Mucosa of rectum (tissue), 2 donors: ENCODE data around the gene ZNF148.

Experiments used
- H3K27ac ChIP-seq, 2 donors: one replicate each; pipeline ENCODE4 v1.7.0; 2013; ENCODE audit warnings: inconsistent platforms in 2 of 2, low read depth in 2 of 2, low read length in 2 of 2
- H3K27me3 ChIP-seq, 2 donors: one replicate each; pipeline ENCODE4 v1.7.0; 2013; ENCODE audit warnings: low read length in 2 of 2; ENCODE audit not compliant: control insufficient read depth in 2 of 2, insufficient read depth in 2 of 2
- H3K36me3 ChIP-seq, 2 donors: one replicate each; pipeline ENCODE4 v1.7.0; 2013; ENCODE audit warnings: low read length in 2 of 2; ENCODE audit not compliant: control insufficient read depth in 2 of 2, insufficient read depth in 2 of 2
- H3K4me1 ChIP-seq, 2 donors: one replicate each; pipeline ENCODE4 v1.7.0; 2013; ENCODE audit warnings: low read length in 2 of 2, mild to moderate bottlenecking in 1 of 2; ENCODE audit not compliant: control insufficient read depth in 2 of 2, insufficient read depth in 2 of 2
- H3K4me3 ChIP-seq, 2 donors: one replicate each; pipeline ENCODE4 v1.7.0; 2013; ENCODE audit warnings: low read length in 2 of 2
- H3K9ac ChIP-seq, 2 donors: one replicate each; pipeline ENCODE4 v1.7.0; 2013; ENCODE audit warnings: low read length in 2 of 2, low read depth in 1 of 2, mild to moderate bottlenecking in 1 of 2
- H3K9me3 ChIP-seq, 2 donors: one replicate each; pipeline ENCODE4 v1.7.0; 2013; ENCODE audit warnings: low read length in 2 of 2; ENCODE audit not compliant: control insufficient read depth in 2 of 2
- donor health status: healthy.
- donor health status: Normal muscosa, but diverticular disease.

The ZNF148 gene

DNA sequence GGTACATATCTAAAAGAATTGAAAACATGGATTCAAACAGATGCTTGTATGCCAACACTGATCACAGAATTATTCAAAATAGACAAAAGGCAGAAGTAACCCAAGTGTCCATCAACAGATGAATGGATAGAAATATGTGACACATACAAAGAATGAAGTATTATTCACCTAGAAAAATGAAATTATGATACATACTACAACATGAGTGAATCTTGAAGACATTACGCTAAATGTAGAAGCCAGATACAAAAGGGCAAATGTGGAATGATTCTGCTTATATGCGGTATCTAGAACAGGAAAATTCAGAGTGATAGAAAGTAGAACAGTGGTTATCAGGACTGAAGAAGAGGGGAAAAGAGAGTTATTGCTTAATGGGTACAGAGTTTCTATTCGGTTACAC is 136.4 kb downstream of the ZNF148 start:
- Histone ChIP-seq H3K4me1 (no peaks in the 10 kb centered on the region), H3K27me3 (no peaks in the 10 kb centered on the region), H3K27ac (no peak overlapping the region), H3K9ac (no peak overlapping the region), H3K9me3 (no peaks in the 10 kb centered on the region), H3K36me3 (peaks cover 0 to 1% of the 10 kb centered on the region in 2 donors), H3K4me3 (no peak overlapping the region)

DNA sequence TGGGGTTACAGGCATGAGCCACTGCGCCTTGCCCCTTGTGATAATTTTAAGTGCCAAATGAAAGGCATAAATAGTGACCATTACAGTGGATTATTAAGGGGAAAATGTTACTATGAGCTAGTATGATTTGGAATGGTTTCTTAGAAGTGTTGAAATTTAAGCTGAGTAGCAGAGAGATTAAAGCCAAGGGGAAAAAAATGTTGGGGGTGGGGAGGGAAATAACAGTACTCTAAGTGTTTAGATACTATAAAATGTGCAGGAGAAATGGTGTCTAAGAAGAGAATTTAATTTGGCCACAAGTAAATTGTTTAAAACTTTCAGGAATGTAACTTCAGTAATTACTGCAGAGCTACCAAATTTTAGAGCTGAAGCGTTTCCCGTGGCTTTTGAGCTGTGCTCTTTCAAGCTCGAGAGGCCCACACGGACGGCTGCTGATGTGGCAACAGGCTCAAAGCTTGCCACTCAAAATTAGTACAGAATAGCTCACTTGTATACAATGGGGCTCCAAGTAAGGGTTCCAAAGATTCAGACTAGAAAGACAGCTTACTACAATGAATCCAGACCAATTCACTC is 138.7 kb downstream of the ZNF148 start:
- Histone ChIP-seq H3K9ac (no peak overlapping the region), H3K4me1 (no peaks in the 10 kb centered on the region), H3K4me3 (no peak overlapping the region), H3K36me3 (peaks cover 16 to 18% of the 10 kb centered on the region in 2 donors), H3K27me3 (no peaks in the 10 kb centered on the region), H3K9me3 (no peaks in the 10 kb centered on the region), H3K27ac (no peak overlapping the region)

DNA sequence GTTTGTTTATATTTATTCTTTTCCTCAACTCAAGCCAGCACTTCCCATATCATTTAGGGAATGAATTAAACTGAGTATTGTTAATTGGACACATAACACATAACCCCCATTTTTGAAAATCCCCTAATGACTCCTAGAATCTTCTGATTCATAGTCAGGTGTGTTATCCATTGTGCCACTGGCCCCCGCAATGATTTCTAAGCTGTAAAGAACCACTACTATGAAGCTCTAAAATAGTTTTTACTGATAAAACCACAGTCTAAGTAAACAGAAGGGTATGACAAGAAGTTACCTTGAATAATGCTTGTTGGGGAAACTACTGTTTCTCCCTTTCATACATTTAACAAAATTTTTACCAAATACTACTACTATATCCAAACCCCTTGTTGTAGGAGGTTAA is 140.3 kb downstream of the ZNF148 start:
- H3K36me3 ChIP-seq = peaks cover 16 to 18% of the 10 kb centered on the region in 2 donors
- no peak overlapping the region for H3K4me3 ChIP-seq
- H3K4me1 ChIP-seq = no peaks in the 10 kb centered on the region
- H3K9ac ChIP-seq = no peak overlapping the region
- no peaks in the 10 kb centered on the region for H3K27me3 ChIP-seq
- H3K27ac ChIP-seq = no peak overlapping the region
- no peaks in the 10 kb centered on the region for H3K9me3 ChIP-seq

DNA sequence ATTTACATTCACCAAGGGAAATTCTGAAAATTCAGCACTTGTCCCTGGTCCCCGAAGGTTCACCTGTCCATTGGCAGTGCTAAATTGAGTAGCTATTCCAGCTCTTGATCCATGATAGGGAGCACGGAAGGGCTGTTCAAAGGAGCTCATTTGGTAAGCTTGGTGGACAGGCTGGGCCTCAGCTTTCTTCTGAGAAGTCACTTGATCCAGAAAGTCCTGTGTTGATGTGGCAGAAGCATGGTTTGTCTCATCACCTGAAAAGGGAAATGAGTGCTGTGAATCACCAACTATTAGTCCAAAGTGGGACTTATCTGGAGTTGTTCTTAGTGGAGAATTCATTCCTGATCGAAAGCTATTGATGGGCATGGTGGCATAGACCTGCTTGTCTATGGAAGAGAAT is 142.7 kb downstream of the ZNF148 start:
- no peaks in the 10 kb centered on the region for H3K9me3 ChIP-seq

DNA sequence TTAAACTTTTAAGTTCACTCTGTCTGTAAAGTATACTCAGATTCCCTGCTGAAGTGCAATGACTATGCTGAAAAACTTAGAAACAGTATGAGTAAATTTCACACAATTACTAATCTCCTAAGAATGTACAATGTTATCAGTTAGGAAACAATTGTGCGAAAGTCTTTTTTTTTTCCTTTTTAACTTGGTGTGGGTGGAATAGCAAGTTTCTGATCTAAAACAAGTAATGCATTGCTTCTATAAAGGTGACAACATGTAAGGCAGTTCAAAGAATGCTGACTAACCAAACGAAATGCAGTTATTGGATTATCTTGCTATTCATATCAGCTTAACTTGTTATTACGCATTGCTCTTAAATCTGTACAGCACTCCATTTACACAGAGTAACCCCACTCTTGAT is 143.2 kb downstream of the ZNF148 start:
- H3K9me3 ChIP-seq = no peaks in the 10 kb centered on the region
- H3K4me1 ChIP-seq = no peaks in the 10 kb centered on the region
- no peak overlapping the region for H3K4me3 ChIP-seq
- H3K27ac ChIP-seq = no peak overlapping the region
- H3K9ac ChIP-seq = no peak overlapping the region
- H3K36me3 ChIP-seq = peaks cover 18 to 20% of the 10 kb centered on the region in 2 donors
- no peaks in the 10 kb centered on the region for H3K27me3 ChIP-seq

More for the DNA sequence above, 142.7 kb downstream of the ZNF148 start:
- Histone ChIP-seq H3K4me1 (no peaks in the 10 kb centered on the region), H3K36me3 (peaks cover 18 to 20% of the 10 kb centered on the region in 2 donors), H3K27me3 (no peaks in the 10 kb centered on the region), H3K4me3 (no peak overlapping the region), H3K27ac (no peak overlapping the region), H3K9ac (no peak overlapping the region)

DNA sequence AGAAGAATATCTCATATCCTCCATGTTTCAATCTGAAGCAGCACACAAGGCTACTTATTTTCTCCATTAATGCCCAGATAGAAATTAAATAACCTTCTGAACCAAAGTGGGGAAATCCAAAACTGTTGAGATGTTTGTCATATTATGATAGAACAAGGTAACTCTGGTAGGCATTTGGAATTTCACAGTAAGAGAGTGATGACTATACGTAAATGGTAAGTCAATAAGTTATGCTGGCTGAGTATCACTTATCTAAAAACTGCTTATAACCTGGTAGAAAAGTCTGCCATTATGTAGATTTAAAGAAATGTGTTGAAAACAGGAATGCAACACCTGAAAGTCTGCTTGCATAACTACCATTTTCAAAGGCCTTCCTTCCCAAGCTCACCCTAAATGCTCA is 145.4 kb downstream of the ZNF148 start:
- Histone ChIP-seq H3K4me1 (no peaks in the 10 kb centered on the region), H3K9me3 (no peaks in the 10 kb centered on the region), H3K36me3 (peaks cover 18 to 20% of the 10 kb centered on the region in 2 donors), H3K27me3 (no peaks in the 10 kb centered on the region), H3K9ac (no peak overlapping the region), H3K27ac (no peak overlapping the region), H3K4me3 (no peak overlapping the region)

DNA sequence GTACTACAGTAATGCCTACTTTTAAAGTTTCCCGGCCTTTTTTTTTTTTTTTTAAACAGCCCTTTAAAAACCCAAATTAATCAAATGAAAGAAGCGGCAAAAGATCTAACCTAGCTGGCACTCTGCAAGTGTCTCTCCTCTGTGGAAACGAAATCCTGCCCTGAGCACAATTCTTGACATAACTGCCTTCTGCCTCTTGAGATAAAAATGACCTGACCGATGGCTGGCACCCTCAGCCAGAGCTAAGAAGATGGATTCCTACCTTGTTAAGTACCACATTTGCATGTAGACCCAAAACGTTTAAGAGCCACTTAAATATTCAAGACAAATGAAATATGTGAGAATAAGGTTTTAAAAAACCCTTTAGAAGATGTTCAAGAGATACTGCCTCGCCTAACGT is 146.0 kb downstream of the ZNF148 start:
- no peaks in the 10 kb centered on the region for H3K9me3 ChIP-seq
- H3K36me3 ChIP-seq = peaks cover 18 to 20% of the 10 kb centered on the region in 2 donors
- no peak overlapping the region for H3K4me3 ChIP-seq
- no peaks in the 10 kb centered on the region for H3K27me3 ChIP-seq
- no peaks in the 10 kb centered on the region for H3K4me1 ChIP-seq
- H3K27ac ChIP-seq = no peak overlapping the region
- no peak overlapping the region for H3K9ac ChIP-seq

DNA sequence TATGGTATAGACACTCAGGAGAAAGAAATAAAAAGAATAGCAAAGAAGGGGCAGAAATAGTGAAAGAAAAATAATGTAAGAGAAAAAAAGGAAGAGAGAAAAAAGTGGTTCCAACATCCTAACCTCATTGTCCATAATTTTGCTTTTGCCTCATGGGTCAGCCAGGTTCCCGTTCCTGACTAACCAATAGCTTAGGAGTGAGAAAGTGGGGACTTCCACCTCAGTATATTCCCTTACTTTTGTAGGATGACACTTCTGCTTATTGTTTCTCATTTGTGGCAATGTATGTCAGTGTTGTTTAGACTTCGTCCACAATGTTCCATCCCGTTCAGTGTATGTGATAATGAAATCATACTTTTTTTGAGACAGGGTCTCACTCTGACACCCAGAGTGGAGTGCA is 153.3 kb downstream of the ZNF148 start:
- Histone ChIP-seq H3K4me1 (peaks cover 0 to 3% of the 10 kb centered on the region in 2 donors), H3K9me3 (no peaks in the 10 kb centered on the region), H3K4me3 (no peak overlapping the region), H3K9ac (no peak overlapping the region), H3K27ac (no peak overlapping the region), H3K36me3 (no peaks in the 10 kb centered on the region), H3K27me3 (no peaks in the 10 kb centered on the region)

DNA sequence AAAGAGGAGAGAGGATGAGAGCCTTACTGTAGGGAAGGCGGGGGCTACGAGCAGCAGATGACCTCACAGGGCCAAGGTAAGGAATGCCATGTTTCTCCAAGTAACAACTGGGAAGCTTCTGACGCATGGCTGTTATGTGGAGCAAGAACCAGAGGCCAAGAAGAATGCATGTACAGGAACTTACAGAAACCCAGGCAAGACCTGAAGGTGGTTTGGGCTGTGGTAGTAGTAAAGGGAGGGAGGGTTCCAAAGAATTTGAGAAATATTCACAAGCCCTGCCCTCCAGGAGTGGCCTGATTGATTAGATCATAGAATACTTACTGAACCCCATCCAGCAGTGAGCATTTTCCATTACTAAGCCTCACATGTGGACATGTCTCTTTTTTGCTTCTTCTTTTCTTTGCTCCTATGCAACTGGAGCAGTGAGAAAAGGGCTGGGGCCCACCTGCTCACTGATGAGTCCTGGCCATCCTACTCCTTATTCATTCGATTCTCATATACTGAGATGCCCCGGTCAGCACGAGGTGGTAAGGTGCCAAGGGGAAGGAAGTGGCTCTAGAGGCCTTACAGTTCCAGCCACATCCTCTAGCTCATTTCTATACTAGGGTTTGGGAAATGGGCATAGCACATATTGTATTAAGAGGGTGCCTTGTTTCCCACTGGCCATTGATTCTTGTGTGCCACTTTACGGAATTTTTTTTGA is 154.2 kb downstream of the ZNF148 start:
- H3K27ac ChIP-seq = no peak overlapping the region
- H3K36me3 ChIP-seq = no peaks in the 10 kb centered on the region

DNA sequence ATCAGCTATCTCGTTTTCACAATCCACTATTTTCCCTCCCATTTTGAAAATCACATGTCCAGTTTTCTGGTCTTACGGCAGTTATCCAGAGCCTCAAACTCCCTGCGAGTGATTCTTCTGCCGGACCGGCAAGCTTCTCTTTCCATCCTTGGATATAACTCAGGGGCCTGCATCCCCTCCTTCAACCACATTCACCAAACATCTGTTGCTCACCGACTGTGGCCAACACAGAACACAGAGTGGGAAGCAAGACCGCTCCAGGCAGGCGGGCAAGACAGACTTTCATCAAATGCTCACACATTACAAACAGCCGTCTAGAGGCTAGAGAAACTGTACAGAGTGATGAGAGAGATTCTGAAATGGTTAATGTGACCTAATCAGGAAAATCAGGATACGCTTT is 154.9 kb downstream of the ZNF148 start:
- no peak overlapping the region for H3K9ac ChIP-seq
- H3K36me3 ChIP-seq = no peaks in the 10 kb centered on the region
- H3K4me1 ChIP-seq = peaks cover 0 to 3% of the 10 kb centered on the region in 2 donors
- H3K27me3 ChIP-seq = no peaks in the 10 kb centered on the region
- no peak overlapping the region for H3K27ac ChIP-seq
- no peaks in the 10 kb centered on the region for H3K9me3 ChIP-seq
- H3K4me3 ChIP-seq = no peak overlapping the region

More for the DNA sequence above, 154.2 kb downstream of the ZNF148 start:
- H3K27me3 ChIP-seq = no peaks in the 10 kb centered on the region
- peaks cover 0 to 3% of the 10 kb centered on the region in 2 donors for H3K4me1 ChIP-seq
- no peak overlapping the region for H3K4me3 ChIP-seq
- no peak overlapping the region for H3K9ac ChIP-seq
- H3K9me3 ChIP-seq = no peaks in the 10 kb centered on the region
